ENCODE results near the gene MAML1.

Gene MAML1

GRCh38 chr5:179825655-179826182 is 93.1 kb downstream of the MAML1 start:
- H3K36me3 ChIP-seq (ENCODE audit: control insufficient read depth, insufficient read depth, low read length), result peaks cover 47% of the 10 kb centered on the region
- no peak overlapping the region for H3K9ac ChIP-seq (ENCODE audit: low read depth, low read length)
- no peak overlapping the region for H3K4me3 ChIP-seq (ENCODE audit: low read depth, low read length)

More at GRCh38 chr5:179825655-179826182, 93.1 kb downstream of the MAML1 start:
- no peaks in the 10 kb centered on the region for H3K27me3 ChIP-seq (ENCODE audit: control insufficient read depth, insufficient read depth, low read length)
- peaks cover 10% of the 10 kb centered on the region for H3K4me1 ChIP-seq (ENCODE audit: control insufficient read depth, insufficient read depth, low read length)
- no peaks in the 10 kb centered on the region for H3K9me3 ChIP-seq (ENCODE audit: control insufficient read depth, insufficient read depth, low read length)
